GM12878 (cell line): ENCODE measurements around the gene PXMP4. TPM values are rescaled to one million over a fixed set of nuclear protein-coding genes. Genes with fewer than 3 reads are reported as not detected.
"Not testable (repeated sequence)": the region's sequence is repeated elsewhere in the genome, so short reads cannot be mapped to it uniquely, and the experiment has no call there.

Experiments
- ATAC-seq: fragments of 200-7000 bp; cut with Tn5 transposase; 3 replicates; pipeline ENCODE4 v1.9.1; 2020; ENCODE audit warnings: mild to moderate bottlenecking, moderate library complexity
- BruUV-seq: library from RNA; stranded (reverse); fragments of 400-500 nt; replicated peaks from 2 replicates; lab custom pipeline; 2021; lab: Mats Ljungman, UMichigan
- CTCF ChIA-PET: fragments of 300-600 bp; sonication (Branson Sonifier 250); formaldehyde crosslinking; extraction: SDS; loops from one replicate; lab custom pipeline; 2021; ENCODE audit warnings: inconsistent platforms; lab: Yijun Ruan, JAX
- POLR2A ChIA-PET: fragments of 350-600 bp; formaldehyde crosslinking; extraction: SDS; loops from one replicate; lab custom pipeline; 2021; ENCODE audit warnings: inconsistent platforms; lab: Charles Lee
- RAD21 ChIA-PET: fragments of 300-600 bp; sonication (Branson Sonifier 250); formaldehyde crosslinking; loops from one replicate; lab custom pipeline; 2023; ENCODE audit warnings: antibody characterized with exemption; ENCODE audit not compliant: unreplicated experiment; lab: Charles Lee
- SMC1A ChIA-PET: fragments of 300-600 bp; sonication (Branson Sonifier 250); formaldehyde crosslinking; loops from one replicate; lab custom pipeline; 2023; ENCODE audit not compliant: unreplicated experiment, uncharacterized antibody; lab: Charles Lee
- DNase-seq: peaks from one replicate; pipeline ENCODE4 v3.0.0-alpha.2; 2011; ENCODE audit warnings: low read depth, low spot score
- FAIRE-seq: peaks from 3 replicates; lab custom pipeline; 2011; peaks lifted over from hg19 to GRCh38; lab: Jason Lieb, UNC
- H2AFZ ChIP-seq: 2 replicates; pipeline ENCODE4 v1.6.0; 2011; ENCODE audit warnings: low read depth, low read length, control low read depth; ENCODE audit not compliant: control insufficient read depth
- H3K27ac ChIP-seq: 2 replicates; pipeline ENCODE4 v1.5.1; 2011; ENCODE audit warnings: control low read depth; ENCODE audit not compliant: control insufficient read depth, insufficient read depth
- H3K27me3 ChIP-seq, 2 experiments: replicated peaks in 1 of 2; 2 replicates each; pipeline versions ENCODE4 v1.6.0 to v1.6.1; 2011; ENCODE audit warnings: low read length in 1 of 2; ENCODE audit not compliant: control insufficient read depth in 2 of 2, insufficient read depth in 2 of 2
- H3K36me3 ChIP-seq, 2 experiments: 2 replicates each; pipeline ENCODE4 v1.5.1; 2011; ENCODE audit warnings: low read length in 1 of 2; ENCODE audit not compliant: control insufficient read depth in 2 of 2, insufficient read depth in 2 of 2
- H3K4me1 ChIP-seq: 2 replicates; pipeline ENCODE4 v1.6.1; 2011; ENCODE audit warnings: mild to moderate bottlenecking, low read length, moderate library complexity, mixed read lengths; ENCODE audit not compliant: control insufficient read depth, insufficient read depth
- H3K4me2 ChIP-seq: 2 replicates; pipeline ENCODE4 v1.6.0; 2011; ENCODE audit warnings: control low read depth; ENCODE audit not compliant: control insufficient read depth, insufficient read depth
- H3K4me3 ChIP-seq: fragments of 200-600 bp; sonication (generic); 2 replicates; pipeline ENCODE4 v1.5.1; 2016
- H3K79me2 ChIP-seq: 2 replicates; pipeline ENCODE4 v1.6.0; 2011; ENCODE audit warnings: low read length; ENCODE audit not compliant: control insufficient read depth, insufficient read depth
- H3K9ac ChIP-seq: 2 replicates; pipeline ENCODE4 v1.8.0; 2011; ENCODE audit warnings: low read length, control low read depth, mixed read lengths; ENCODE audit not compliant: control insufficient read depth, insufficient read depth
- H3K9me3 ChIP-seq: replicated peaks from 3 replicates; pipeline ENCODE4 v1.5.1; 2011; ENCODE audit warnings: mild to moderate bottlenecking, low read length; ENCODE audit not compliant: control insufficient read depth, insufficient read depth
- H4K20me1 ChIP-seq: 2 replicates; pipeline ENCODE4 v1.6.0; 2011; ENCODE audit not compliant: control insufficient read depth, insufficient read depth
- ATF2 ChIP-seq: IDR thresholded peaks from 2 replicates; pipeline ENCODE4 v1.6.1; 2012; ENCODE audit warnings: low read length, inconsistent platforms
- HDAC6 ChIP-seq: fragments of 200-600 bp; sonication (generic); IDR thresholded peaks from one replicate; pipeline ENCODE4 v1.8.0; 2017; ENCODE audit warnings: antibody characterized with exemption; ENCODE audit not compliant: unreplicated experiment
- PAX5 ChIP-seq: IDR thresholded peaks from 2 replicates; pipeline ENCODE4 v1.6.1; 2011; ENCODE audit warnings: low read depth, low read length, borderline replicate concordance
- POU2F2 ChIP-seq: IDR thresholded peaks from 3 replicates; pipeline ENCODE4 v1.6.1; 2011; ENCODE audit warnings: low read depth, mild to moderate bottlenecking, low read length, borderline replicate concordance
- ZNF207 ChIP-seq: fragments of 450-650 bp; IDR thresholded peaks from 2 replicates; pipeline ENCODE4 v1.6.1; 2014; ENCODE audit warnings: antibody characterized with exemption, mild to moderate bottlenecking, borderline replicate concordance
- ZNF274 ChIP-seq: IDR thresholded peaks from one replicate; pipeline ENCODE4 v1.8.0; 2011; ENCODE audit not compliant: insufficient read length, insufficient read depth
- WGBS: methylation state at CpG from one replicate; pipeline ENCODE4 v1.1.6; 2016; ENCODE audit warnings: low lambda C conversion rate; ENCODE audit not compliant: insufficient replicate concordance, insufficient coverage; ENCODE audit errors: missing lambda C conversion rate; 5-methylcytosine and 5-hydroxymethylcytosine counted together
- in situ Hi-C: fragments of 300-500 bp; cut with MboI; formaldehyde crosslinking; loops from 9 replicates; pipeline ENCODE4 v1.14.3; 2018; ENCODE audit warnings: mixed read lengths
- intact Hi-C: fragments of 100-400 bp; cut with micrococcal nuclease; formaldehyde crosslinking; loops from one replicate; pipeline ENCODE4 v1.14.2; 2022; ENCODE audit not compliant: unreplicated experiment
- polyA plus RNA-seq, 11 experiments: library from polyadenylated mRNA; depleted of rRNA in 4 of 11; unstranded in 6 of 11; stranded (reverse) in 5 of 11; fragments of >200 nt; fragmentation: Nextera tagmentation in 4 of 11; fragmentation: Illumina TruSeq in 1 of 11; extraction: Ambion mirVana in 4 of 11; extraction: Trizol in 1 of 11; gene quantifications; 1 replicate in 1 of 11; 2 replicates in 10 of 11; pipeline versions ENCODE4 v1.2.1 to v1.2.3, GENCODE V29; 2011 to 2016; ENCODE audit warnings: inconsistent platforms in 2 of 11, missing spikeins in 2 of 11, low read depth in 1 of 11
- total RNA-seq, 4 experiments: library from RNA; depleted of rRNA in 3 of 4; stranded (reverse); fragments of >200 nt in 3 of 4; fragmentation: Illumina TruSeq in 1 of 4; extraction: Trizol in 1 of 4; gene quantifications; 2 replicates each; pipeline versions ENCODE4 v1.2.1 to v1.2.3, GENCODE V29; 2013 to 2021
- TF ChIP-seq, protein P1 (sequence below): IDR thresholded peaks from 2 replicates; pipeline ENCODE4 v1.6.1; 2012; ENCODE audit warnings: low read depth, low read length, improper control_type of control experiment
- TF ChIP-seq, protein P2 (sequence below): IDR thresholded peaks from 2 replicates; pipeline ENCODE4 v1.6.1; 2012; ENCODE audit warnings: low read depth, low read length, improper control_type of control experiment
- TF ChIP-seq, protein P3 (sequence below): fragments of 450-650 bp; formaldehyde crosslinking; IDR thresholded peaks from 2 replicates; pipeline ENCODE4 v1.4.0; 2020; ENCODE audit warnings: mild to moderate bottlenecking, moderate library complexity

PXMP4 gene
- total and polyA plus RNA-seq, 10 of the 15 experiments (the other 5 are each of a cell fraction or from before 2014, with no cell fraction given): 3.6 to 19.2 (median 8.6) TPM

GRCh38 chr20:33757046-33757445 is 36.9 kb upstream of the PXMP4 start:
- intact Hi-C loops: no loop called here
- POLR2A ChIA-PET: no interaction called here
- in situ Hi-C loops: no loop called here
- H3K4me3 ChIP-seq: no peak overlapping the region
- no peaks in the 10 kb centered on the region for H3K9me3 ChIP-seq
- no peak for DNase-seq
- H3K4me2 ChIP-seq: no peak overlapping the region
- H3K27me3 ChIP-seq: no peaks in the 10 kb centered on the region
- no peaks in the 10 kb centered on the region for H3K79me2 ChIP-seq
- WGBS: over 99% methylated on average over 10 of the region's 10 CpGs
- FAIRE-seq: no peak
- H2AFZ ChIP-seq: no peak overlapping the region
- BruUV-seq: no TSS peak
- H4K20me1 ChIP-seq: no peaks in the 10 kb centered on the region
- H3K4me1 ChIP-seq: no peaks in the 10 kb centered on the region
- ATAC-seq: no peak
- SMC1A ChIA-PET: interaction anchor here (1.2 to 1.4 kb wide), 2 partner anchors 15 to 21 kb away, joined by 3 to 4 read pairs; no protein-coding TSS in a partner anchor
- H3K36me3 ChIP-seq: peaks cover 3% of the 10 kb centered on the region in 2 experiments; a peak in 3 of 4 replicates
- CTCF ChIA-PET: no interaction called here
- H3K27ac ChIP-seq: no peak overlapping the region
- RAD21 ChIA-PET: no interaction called here
- H3K9ac ChIP-seq: no peak overlapping the region
- TF ChIP-seq, protein P1, sequence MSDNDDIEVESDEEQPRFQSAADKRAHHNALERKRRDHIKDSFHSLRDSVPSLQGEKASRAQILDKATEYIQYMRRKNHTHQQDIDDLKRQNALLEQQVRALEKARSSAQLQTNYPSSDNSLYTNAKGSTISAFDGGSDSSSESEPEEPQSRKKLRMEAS: no peak
- TF ChIP-seq ZNF207 (no peak), HDAC6 (no peak), PAX5 (no peak), ATF2 (no peak), ZNF274 (no peak), POU2F2 (no peak)
- TF ChIP-seq, protein P2, sequence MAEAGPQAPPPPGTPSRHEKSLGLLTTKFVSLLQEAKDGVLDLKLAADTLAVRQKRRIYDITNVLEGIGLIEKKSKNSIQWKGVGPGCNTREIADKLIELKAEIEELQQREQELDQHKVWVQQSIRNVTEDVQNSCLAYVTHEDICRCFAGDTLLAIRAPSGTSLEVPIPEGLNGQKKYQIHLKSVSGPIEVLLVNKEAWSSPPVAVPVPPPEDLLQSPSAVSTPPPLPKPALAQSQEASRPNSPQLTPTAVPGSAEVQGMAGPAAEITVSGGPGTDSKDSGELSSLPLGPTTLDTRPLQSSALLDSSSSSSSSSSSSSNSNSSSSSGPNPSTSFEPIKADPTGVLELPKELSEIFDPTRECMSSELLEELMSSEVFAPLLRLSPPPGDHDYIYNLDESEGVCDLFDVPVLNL: no peak
- TF ChIP-seq, protein P3, sequence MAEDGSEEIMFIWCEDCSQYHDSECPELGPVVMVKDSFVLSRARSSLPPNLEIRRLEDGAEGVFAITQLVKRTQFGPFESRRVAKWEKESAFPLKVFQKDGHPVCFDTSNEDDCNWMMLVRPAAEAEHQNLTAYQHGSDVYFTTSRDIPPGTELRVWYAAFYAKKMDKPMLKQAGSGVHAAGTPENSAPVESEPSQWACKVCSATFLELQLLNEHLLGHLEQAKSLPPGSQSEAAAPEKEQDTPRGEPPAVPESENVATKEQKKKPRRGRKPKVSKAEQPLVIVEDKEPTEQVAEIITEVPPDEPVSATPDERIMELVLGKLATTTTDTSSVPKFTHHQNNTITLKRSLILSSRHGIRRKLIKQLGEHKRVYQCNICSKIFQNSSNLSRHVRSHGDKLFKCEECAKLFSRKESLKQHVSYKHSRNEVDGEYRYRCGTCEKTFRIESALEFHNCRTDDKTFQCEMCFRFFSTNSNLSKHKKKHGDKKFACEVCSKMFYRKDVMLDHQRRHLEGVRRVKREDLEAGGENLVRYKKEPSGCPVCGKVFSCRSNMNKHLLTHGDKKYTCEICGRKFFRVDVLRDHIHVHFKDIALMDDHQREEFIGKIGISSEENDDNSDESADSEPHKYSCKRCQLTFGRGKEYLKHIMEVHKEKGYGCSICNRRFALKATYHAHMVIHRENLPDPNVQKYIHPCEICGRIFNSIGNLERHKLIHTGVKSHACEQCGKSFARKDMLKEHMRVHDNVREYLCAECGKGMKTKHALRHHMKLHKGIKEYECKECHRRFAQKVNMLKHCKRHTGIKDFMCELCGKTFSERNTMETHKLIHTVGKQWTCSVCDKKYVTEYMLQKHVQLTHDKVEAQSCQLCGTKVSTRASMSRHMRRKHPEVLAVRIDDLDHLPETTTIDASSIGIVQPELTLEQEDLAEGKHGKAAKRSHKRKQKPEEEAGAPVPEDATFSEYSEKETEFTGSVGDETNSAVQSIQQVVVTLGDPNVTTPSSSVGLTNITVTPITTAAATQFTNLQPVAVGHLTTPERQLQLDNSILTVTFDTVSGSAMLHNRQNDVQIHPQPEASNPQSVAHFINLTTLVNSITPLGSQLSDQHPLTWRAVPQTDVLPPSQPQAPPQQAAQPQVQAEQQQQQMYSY (CRISPR knock-in tag): no peak

DNA sequence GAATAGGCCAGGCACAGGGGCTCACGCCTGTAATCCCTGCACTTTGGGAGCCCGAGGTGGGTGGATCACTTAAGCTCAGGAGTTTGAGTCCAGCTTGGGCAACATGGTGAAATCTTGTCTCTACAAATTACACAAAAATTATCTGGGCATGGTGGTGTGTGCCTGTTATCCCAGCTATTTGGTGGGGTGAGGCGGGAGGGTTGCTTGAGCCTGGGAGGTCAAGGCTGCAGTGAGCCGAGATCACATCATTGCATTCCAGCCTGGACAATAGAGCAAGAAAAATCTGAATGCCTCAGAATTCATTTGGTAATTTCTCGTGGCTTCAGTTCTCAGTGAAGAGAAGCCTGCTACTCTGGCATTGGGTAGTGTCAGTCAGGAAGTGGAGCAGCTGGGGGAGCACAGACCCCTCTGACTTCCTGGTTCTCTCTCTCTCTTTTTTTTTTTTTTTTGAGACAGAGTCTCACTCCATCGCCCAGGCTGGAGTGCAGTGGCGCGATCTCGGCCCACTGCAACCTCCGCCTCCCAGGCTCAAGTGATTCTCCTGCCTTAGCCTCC is 35.9 kb upstream of the PXMP4 start:
- H3K4me3 ChIP-seq, H3K4me1 ChIP-seq, in situ Hi-C loops, FAIRE-seq, CTCF ChIA-PET, BruUV-seq, H3K9ac ChIP-seq, H3K79me2 ChIP-seq, H3K36me3 ChIP-seq, POLR2A ChIA-PET, H3K9me3 ChIP-seq, SMC1A ChIA-PET, H3K27ac ChIP-seq, intact Hi-C loops, DNase-seq, H3K4me2 ChIP-seq, H4K20me1 ChIP-seq, H3K27me3 ChIP-seq, ATAC-seq: not testable (repeated sequence)
- 87% methylated on average over 6 of the region's 10 CpGs for WGBS
- H2AFZ ChIP-seq: peak overlapping the region; percentile 50
- RAD21 ChIA-PET: interaction anchor here (0.7 kb wide), 1 partner anchor 89 kb away, joined by 3 read pairs; no protein-coding TSS in a partner anchor
